OCI-LY7 (cell line): ENCODE measurements around the gene STAT1. TPM values are rescaled to one million over a fixed set of nuclear protein-coding genes. Genes with fewer than 3 reads are reported as not detected.

Source experiments
- BruUV-seq: library from RNA; stranded (reverse); fragments of 400-500 nt; replicated peaks from 2 replicates; lab custom pipeline; 2021; lab: Mats Ljungman, UMichigan
- CTCF ChIA-PET: fragments of 300-600 bp; sonication (Branson Sonifier 250); formaldehyde crosslinking; loops from one replicate; lab custom pipeline; 2022; ENCODE audit warnings: antibody characterized with exemption; ENCODE audit not compliant: unreplicated experiment; lab: Charles Lee
- POLR2A ChIA-PET: fragments of 300-600 bp; sonication (Branson Sonifier 250); formaldehyde crosslinking; loops from one replicate; lab custom pipeline; 2022; ENCODE audit warnings: antibody characterized with exemption; lab: Charles Lee
- DNase-seq: peaks from one replicate; pipeline ENCODE4 v3.0.0-alpha.2; 2015; ENCODE audit warnings: low spot score
- H2AFZ ChIP-seq: fragments of 200-600 bp; sonication (generic), shearing (Covaris generic); 2 replicates; pipeline ENCODE4 v1.6.1; 2014; ENCODE audit warnings: mild to moderate bottlenecking, antibody characterized with exemption, low read length, moderate library complexity
- H3K27ac ChIP-seq: fragments of 200-600 bp; sonication (generic); 2 replicates; pipeline ENCODE4 v1.5.1; 2014; ENCODE audit warnings: mixed run types, low read depth, mild to moderate bottlenecking, moderate library complexity, low read length, inconsistent platforms; ENCODE audit not compliant: poor library complexity, severe bottlenecking
- H3K36me3 ChIP-seq: fragments of 200-600 bp; sonication (generic); 2 replicates; pipeline ENCODE4 v1.6.1; 2014; ENCODE audit warnings: mild to moderate bottlenecking, antibody characterized with exemption, low read length, moderate library complexity, mixed read lengths; ENCODE audit not compliant: insufficient read depth
- H3K4me1 ChIP-seq: fragments of 200-600 bp; sonication (generic); 2 replicates; pipeline ENCODE4 v1.5.1; 2014; ENCODE audit warnings: mild to moderate bottlenecking, low read length; ENCODE audit not compliant: insufficient read depth, poor library complexity, severe bottlenecking
- H3K4me2 ChIP-seq: fragments of 200-600 bp; sonication (generic); 2 replicates; pipeline ENCODE4 v1.6.1; 2014; ENCODE audit warnings: mild to moderate bottlenecking, low read length
- H3K4me3 ChIP-seq: fragments of 200-600 bp; sonication (generic); 2 replicates; pipeline ENCODE4 v1.5.1; 2014; ENCODE audit warnings: mild to moderate bottlenecking, low read depth, low read length; ENCODE audit not compliant: poor library complexity, severe bottlenecking
- H3K79me2 ChIP-seq: fragments of 200-600 bp; sonication (generic); 2 replicates; pipeline ENCODE4 v1.6.1; 2016; ENCODE audit warnings: low read depth, mild to moderate bottlenecking, low read length, moderate library complexity, mixed read lengths; ENCODE audit not compliant: insufficient read depth
- H3K9me2 ChIP-seq: fragments of 200-600 bp; sonication (generic); 2 replicates; pipeline ENCODE4 v1.6.1; 2016; ENCODE audit warnings: mild to moderate bottlenecking, low read length, mixed read lengths; ENCODE audit not compliant: insufficient read depth
- H3K9me3 ChIP-seq: fragments of 200-600 bp; sonication (generic); 2 replicates; pipeline ENCODE4 v1.6.1; 2014; ENCODE audit warnings: mild to moderate bottlenecking, mixed run types, low read length, mixed read lengths
- H4K20me1 ChIP-seq: fragments of 200-600 bp; sonication (generic); 2 replicates; pipeline ENCODE4 v1.6.1; 2014; ENCODE audit warnings: mild to moderate bottlenecking, antibody characterized with exemption, low read length, moderate library complexity, mixed read lengths; ENCODE audit not compliant: insufficient read depth
- EZH2phosphoT487 ChIP-seq: fragments of 200-600 bp; sonication (generic); IDR thresholded peaks from 2 replicates; pipeline ENCODE4 v1.6.1; 2018; ENCODE audit warnings: low read depth, borderline replicate concordance, mild to moderate bottlenecking, mixed run types, antibody characterized with exemption, low read length, moderate library complexity, mixed read lengths
- intact Hi-C: fragments of 100-400 bp; cut with micrococcal nuclease; formaldehyde crosslinking; loops from one replicate; pipeline ENCODE4 v1.10.0; 2022; ENCODE audit not compliant: unreplicated experiment
- total RNA-seq, 2 experiments: library from RNA; depleted of rRNA in 1 of 2; stranded (reverse); fragments of >200 nt in 1 of 2; shearing (Covaris generic) in 1 of 2; gene quantifications; 2 replicates each; pipeline ENCODE4 v1.2.3, GENCODE V29; 2014 to 2022
- TF ChIP-seq, protein P1 (sequence below): fragments of 200-600 bp; sonication (generic); conservative IDR thresholded peaks from 2 replicates; pipeline ENCODE4 v1.5.1; 2014; ENCODE audit warnings: mild to moderate bottlenecking, antibody characterized with exemption, low read length, moderate library complexity, mixed read lengths

STAT1 gene
- total RNA-seq, 2 experiments from 2014 or later, result 23.0 to 23.1 TPM

DNA sequence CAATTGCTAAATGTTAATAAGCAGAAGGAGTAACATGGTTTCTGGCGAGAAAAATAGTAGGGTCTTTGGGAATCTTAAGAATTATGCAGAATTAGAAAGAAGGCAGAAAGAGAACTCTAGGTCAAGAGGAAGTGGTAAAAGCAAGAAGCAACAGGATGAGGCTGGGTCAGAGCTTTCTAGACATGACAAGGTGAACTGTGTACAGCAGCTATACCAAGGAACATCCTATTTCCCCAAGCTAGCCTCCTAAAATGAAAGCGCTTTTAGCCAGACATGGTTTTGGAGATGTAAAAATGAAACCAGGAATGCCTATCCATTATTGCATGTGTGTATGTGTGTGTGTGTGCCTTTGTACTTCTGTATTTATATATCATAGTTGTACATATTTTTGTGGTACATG lies 42.3 kb upstream of the STAT1 start:
- intact Hi-C loops, result no loop called here
- H3K9me2 ChIP-seq, result no peaks in the 10 kb centered on the region
- H4K20me1 ChIP-seq, result no peaks in the 10 kb centered on the region
- ChIA-PET CTCF (no interaction called here), POLR2A (no interaction called here)
- H3K79me2 ChIP-seq, result no peaks in the 10 kb centered on the region
- no peak overlapping the region for H3K4me2 ChIP-seq
- no peak overlapping the region for H3K4me3 ChIP-seq
- H2AFZ ChIP-seq, result no peak overlapping the region
- DNase-seq, result no peak
- no peaks in the 10 kb centered on the region for H3K9me3 ChIP-seq
- H3K4me1 ChIP-seq, result no peaks in the 10 kb centered on the region
- H3K27ac ChIP-seq, result no peak overlapping the region
- BruUV-seq, result no TSS peak
- no peaks in the 10 kb centered on the region for H3K36me3 ChIP-seq
- TF ChIP-seq EZH2phosphoT487, result no peak
- TF ChIP-seq, protein P1, sequence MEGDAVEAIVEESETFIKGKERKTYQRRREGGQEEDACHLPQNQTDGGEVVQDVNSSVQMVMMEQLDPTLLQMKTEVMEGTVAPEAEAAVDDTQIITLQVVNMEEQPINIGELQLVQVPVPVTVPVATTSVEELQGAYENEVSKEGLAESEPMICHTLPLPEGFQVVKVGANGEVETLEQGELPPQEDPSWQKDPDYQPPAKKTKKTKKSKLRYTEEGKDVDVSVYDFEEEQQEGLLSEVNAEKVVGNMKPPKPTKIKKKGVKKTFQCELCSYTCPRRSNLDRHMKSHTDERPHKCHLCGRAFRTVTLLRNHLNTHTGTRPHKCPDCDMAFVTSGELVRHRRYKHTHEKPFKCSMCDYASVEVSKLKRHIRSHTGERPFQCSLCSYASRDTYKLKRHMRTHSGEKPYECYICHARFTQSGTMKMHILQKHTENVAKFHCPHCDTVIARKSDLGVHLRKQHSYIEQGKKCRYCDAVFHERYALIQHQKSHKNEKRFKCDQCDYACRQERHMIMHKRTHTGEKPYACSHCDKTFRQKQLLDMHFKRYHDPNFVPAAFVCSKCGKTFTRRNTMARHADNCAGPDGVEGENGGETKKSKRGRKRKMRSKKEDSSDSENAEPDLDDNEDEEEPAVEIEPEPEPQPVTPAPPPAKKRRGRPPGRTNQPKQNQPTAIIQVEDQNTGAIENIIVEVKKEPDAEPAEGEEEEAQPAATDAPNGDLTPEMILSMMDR, result no peak

DNA sequence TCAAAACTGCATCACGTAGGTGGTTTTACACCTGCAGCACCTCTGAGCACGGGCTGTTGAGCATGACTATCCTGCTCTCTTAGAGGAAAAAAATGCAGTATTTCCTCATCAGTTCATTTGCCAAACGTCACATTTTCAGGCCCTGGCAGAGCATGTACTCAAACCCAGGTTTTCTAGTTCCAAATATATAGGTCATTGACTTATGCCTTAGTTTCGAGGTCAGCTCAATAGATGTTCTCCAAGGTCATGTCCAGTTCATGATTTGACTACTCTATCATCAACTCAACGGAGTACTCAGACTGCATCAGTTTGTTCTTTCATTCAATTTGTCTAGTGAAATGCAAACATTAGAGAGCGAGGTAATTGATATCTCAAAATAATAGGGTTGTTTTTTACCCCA lies 39.3 kb upstream of the STAT1 start:
- CTCF ChIA-PET, result interaction anchor here (1.5 to 1.9 kb wide), 2 partner anchors 11 to 102 kb away, joined by 4 to 7 read pairs; no protein-coding TSS in a partner anchor
- BruUV-seq, result no TSS peak
- Histone ChIP-seq H3K4me3 (no peak overlapping the region), H3K4me1 (peaks cover 7% of the 10 kb centered on the region), H4K20me1 (no peaks in the 10 kb centered on the region), H3K4me2 (no peak overlapping the region), H3K36me3 (no peaks in the 10 kb centered on the region), H3K9me3 (no peaks in the 10 kb centered on the region), H3K79me2 (no peaks in the 10 kb centered on the region), H3K27ac (no peak overlapping the region), H3K9me2 (no peaks in the 10 kb centered on the region), H2AFZ (no peak overlapping the region)
- POLR2A ChIA-PET, result interaction anchor here (0.6 to 1.5 kb wide), 2 partner anchors 18 to 77 kb away, joined by 3 to 4 read pairs; no protein-coding TSS in a partner anchor
- no peak for DNase-seq
- TF ChIP-seq, protein P1, result no peak
- no peak for TF ChIP-seq EZH2phosphoT487
- intact Hi-C loops, result loop anchor here (5.0 kb wide), 1 partner anchor 469 kb away; no protein-coding TSS in a partner anchor
